OCI-LY7 (cell line): ENCODE measurements around the gene MRPS27.

Experiments used
- CTCF ChIP-seq: fragments of 200-600 bp; sonication (generic); conservative IDR thresholded peaks from 2 replicates; pipeline ENCODE4 v1.5.1; 2014; ENCODE audit warnings: mild to moderate bottlenecking, antibody characterized with exemption, low read length, moderate library complexity, mixed read lengths
- EZH2phosphoT487 ChIP-seq: fragments of 200-600 bp; sonication (generic); IDR thresholded peaks from 2 replicates; pipeline ENCODE4 v1.6.1; 2018; ENCODE audit warnings: low read depth, borderline replicate concordance, mild to moderate bottlenecking, mixed run types, antibody characterized with exemption, low read length, moderate library complexity, mixed read lengths

GRCh38 chr5:72290356-72291133 is 29.5 kb downstream of the MRPS27 start:
- TF ChIP-seq CTCF (no peak), EZH2phosphoT487 (no peak)
